Brain microvascular endothelial cell (primary cell): Measurements from ENCODE around the gene APP.
A peak's percentile ranks its signal among the peaks of the same experiment; 100 is the strongest.

ENCODE experiments used
- DNase-seq: peaks from one replicate; pipeline ENCODE4 v3.0.0-alpha.2; 2020
- H3K27ac ChIP-seq: fragments of 250-450 bp; sonication (Bioruptor Pico); 2 replicates; pipeline ENCODE4 v1.5.1; 2020; ENCODE audit warnings: mild to moderate bottlenecking, moderate library complexity
- H3K27me3 ChIP-seq: fragments of 250-450 bp; sonication (Bioruptor Pico); replicated peaks from 2 replicates; pipeline ENCODE4 v1.5.1; 2020; ENCODE audit warnings: mild to moderate bottlenecking
- H3K36me3 ChIP-seq: fragments of 250-450 bp; sonication (Bioruptor Pico); replicated peaks from 2 replicates; pipeline ENCODE4 v1.5.1; 2020; ENCODE audit warnings: mild to moderate bottlenecking
- H3K4me3 ChIP-seq: 2 replicates; pipeline ENCODE4 v1.5.1; 2011; ENCODE audit warnings: low read depth, mild to moderate bottlenecking, control low read depth, low read length, moderate library complexity
- in situ Hi-C: cut with HindIII; loops from 2 replicates; pipeline ENCODE4 v1.10.0; 2017; ENCODE audit warnings: low sequenced_read_pairs, low pct_ligation_motif_present
- TF ChIP-seq, protein P1 (sequence below): IDR thresholded peaks from 2 replicates; pipeline ENCODE4 v1.5.1; 2011; ENCODE audit warnings: low read depth, mild to moderate bottlenecking, moderate library complexity, low read length, control low read depth, inconsistent platforms; ENCODE audit errors: missing control alignments

The APP gene

GRCh38 chr21:26115899-26116298 lies 54.7 kb downstream of the APP start:
- Histone ChIP-seq H3K27ac (peak overlapping the region; percentile 60), H3K27me3 (no peaks in the 10 kb centered on the region), H3K4me3 (no peak overlapping the region), H3K36me3 (peaks cover 3% of the 10 kb centered on the region)
- DNase-seq: peak; percentile 49
- in situ Hi-C loops: no loop called here
- TF ChIP-seq, protein P1, sequence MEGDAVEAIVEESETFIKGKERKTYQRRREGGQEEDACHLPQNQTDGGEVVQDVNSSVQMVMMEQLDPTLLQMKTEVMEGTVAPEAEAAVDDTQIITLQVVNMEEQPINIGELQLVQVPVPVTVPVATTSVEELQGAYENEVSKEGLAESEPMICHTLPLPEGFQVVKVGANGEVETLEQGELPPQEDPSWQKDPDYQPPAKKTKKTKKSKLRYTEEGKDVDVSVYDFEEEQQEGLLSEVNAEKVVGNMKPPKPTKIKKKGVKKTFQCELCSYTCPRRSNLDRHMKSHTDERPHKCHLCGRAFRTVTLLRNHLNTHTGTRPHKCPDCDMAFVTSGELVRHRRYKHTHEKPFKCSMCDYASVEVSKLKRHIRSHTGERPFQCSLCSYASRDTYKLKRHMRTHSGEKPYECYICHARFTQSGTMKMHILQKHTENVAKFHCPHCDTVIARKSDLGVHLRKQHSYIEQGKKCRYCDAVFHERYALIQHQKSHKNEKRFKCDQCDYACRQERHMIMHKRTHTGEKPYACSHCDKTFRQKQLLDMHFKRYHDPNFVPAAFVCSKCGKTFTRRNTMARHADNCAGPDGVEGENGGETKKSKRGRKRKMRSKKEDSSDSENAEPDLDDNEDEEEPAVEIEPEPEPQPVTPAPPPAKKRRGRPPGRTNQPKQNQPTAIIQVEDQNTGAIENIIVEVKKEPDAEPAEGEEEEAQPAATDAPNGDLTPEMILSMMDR: no peak

DNA sequence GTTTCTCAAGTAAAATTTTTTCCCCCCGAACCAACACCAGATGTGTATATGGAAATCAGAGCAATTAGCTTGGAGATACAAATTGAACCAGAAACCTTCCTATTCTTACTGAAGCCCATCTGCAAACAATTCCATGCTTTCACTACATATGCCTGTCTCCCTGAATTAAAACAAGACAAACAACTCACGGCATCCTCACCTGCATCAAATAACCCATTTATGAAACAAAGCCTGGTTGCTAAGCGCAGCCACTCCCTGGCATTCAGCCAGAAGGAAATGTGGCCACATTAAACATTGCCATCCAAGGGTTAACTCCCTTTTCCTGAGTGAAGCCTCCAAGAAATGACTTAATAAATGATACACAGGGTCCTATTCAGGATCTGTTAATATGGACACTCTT lies 55.3 kb downstream of the APP start:
- H3K4me3 ChIP-seq: no peak overlapping the region

DNA sequence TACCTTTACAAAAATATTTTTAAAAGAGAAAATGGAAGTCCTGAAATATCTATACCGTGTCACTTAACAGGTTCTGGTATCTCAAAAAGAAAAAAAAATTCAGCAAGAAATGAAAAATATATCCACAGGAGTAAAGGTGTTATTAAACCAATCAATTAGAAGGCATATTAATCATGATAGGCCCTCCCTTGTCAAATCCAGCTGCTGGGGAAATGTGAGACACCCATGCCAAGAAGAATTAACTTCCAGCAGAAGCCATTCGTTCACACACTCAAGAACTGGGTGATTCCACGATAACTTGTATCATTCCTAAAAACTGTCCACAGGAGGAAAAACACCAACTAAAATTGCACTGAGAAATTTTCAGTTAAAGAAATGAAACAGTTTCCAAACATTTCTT lies 57.6 kb downstream of the APP start:
- DNase-seq: no peak
- Histone ChIP-seq H3K36me3 (peaks cover 10% of the 10 kb centered on the region), H3K27me3 (no peaks in the 10 kb centered on the region), H3K4me3 (no peak overlapping the region), H3K27ac (no peak overlapping the region)
- TF ChIP-seq, protein P1: no peak
- in situ Hi-C loops: no loop called here

More for the DNA sequence above, 55.3 kb downstream of the APP start:
- H3K27me3 ChIP-seq: no peaks in the 10 kb centered on the region
- in situ Hi-C loops: no loop called here
- TF ChIP-seq, protein P1: no peak
- DNase-seq: no peak
- peak overlapping the region; percentile 43 for H3K27ac ChIP-seq
- H3K36me3 ChIP-seq: peaks cover 3% of the 10 kb centered on the region

- H3K27ac ChIP-seq: no peak overlapping the region
- TF ChIP-seq, protein P1: no peak
- DNase-seq: no peak
- H3K27me3 ChIP-seq: no peaks in the 10 kb centered on the region
- H3K4me3 ChIP-seq: no peak overlapping the region
- peaks cover 10% of the 10 kb centered on the region for H3K36me3 ChIP-seq
- in situ Hi-C loops: no loop called here
These were observed 58.3 kb downstream of the APP start for GRCh38 chr21:26112127-26112742.

DNA sequence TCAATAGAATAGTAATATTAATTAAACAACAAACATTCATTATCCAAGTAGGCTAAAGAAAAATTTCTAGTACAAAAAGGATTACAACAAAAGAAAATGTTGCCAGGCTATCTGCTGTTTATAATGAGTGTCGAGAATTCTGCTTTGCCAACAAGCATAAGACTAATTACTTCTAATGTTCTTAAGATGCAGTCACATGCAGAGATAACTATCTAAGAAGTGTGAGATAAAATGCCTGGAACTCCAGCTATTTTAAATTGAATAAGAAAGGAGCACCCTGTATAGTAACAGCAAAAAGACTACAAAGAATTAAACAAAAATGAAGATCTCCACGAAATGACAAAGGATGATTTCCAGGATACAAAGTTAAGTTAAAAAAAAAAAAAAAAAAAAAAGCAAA lies 59.9 kb downstream of the APP start:
- peaks cover 10% of the 10 kb centered on the region for H3K36me3 ChIP-seq
- no peak for DNase-seq
- TF ChIP-seq, protein P1: no peak
- in situ Hi-C loops: no loop called here
- no peak overlapping the region for H3K4me3 ChIP-seq
- H3K27me3 ChIP-seq: no peaks in the 10 kb centered on the region
- no peak overlapping the region for H3K27ac ChIP-seq

DNA sequence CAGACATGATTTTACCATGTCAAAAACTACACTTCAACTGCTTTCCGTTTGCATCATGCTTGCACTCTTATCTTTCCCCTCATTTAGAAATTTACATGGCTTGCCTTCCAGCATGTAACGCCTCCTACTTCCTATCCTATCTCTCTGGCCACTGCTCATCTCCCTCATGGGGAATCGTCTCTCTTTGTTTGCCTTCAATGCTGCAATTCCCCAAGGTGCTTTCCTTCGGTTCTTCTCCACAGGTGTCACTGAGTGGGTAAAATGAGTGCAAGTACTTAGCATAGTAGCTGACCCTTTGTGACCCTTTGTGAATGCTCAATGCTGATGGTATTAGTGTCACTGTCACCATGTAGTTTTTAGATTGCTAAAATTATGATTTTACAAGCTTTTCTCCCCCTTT lies 63.1 kb downstream of the APP start:
- TF ChIP-seq, protein P1: no peak
- H3K27me3 ChIP-seq: no peaks in the 10 kb centered on the region
- peaks cover 10% of the 10 kb centered on the region for H3K36me3 ChIP-seq
- no peak for DNase-seq
- H3K4me3 ChIP-seq: no peak overlapping the region
- in situ Hi-C loops: no loop called here
- no peak overlapping the region for H3K27ac ChIP-seq
